ENCODE data around the gene PSMB8.

Gene PSMB8

GRCh38 chr6:32858194-32858593 is 14.3 kb upstream of the PSMB8 start:
- ChIA-PET CTCF (interaction anchor here (0.7 to 7.8 kb wide), 9 partner anchors 11 to 31 kb away, joined by 3 to 85 read pairs (median 3); partner anchors contain the start of genes PSMB8 and TAP2), POLR2A (interaction anchor here (1.2 kb wide), 1 partner anchor 20 kb away, joined by 3 read pairs; no protein-coding TSS in a partner anchor)
- H3K4me1 ChIP-seq (ENCODE audit: control extremely low read depth in 1 of 4, control insufficient read depth in 4 of 4, insufficient read depth in 4 of 4, low read length in 3 of 4): peaks cover 6 to 17% (median 13%) of the 10 kb centered on the region in 4 experiments
- no peaks in the 10 kb centered on the region for H3K9me3 ChIP-seq (ENCODE audit: control extremely low read depth in 1 of 5, control insufficient read depth in 4 of 5, insufficient read depth in 2 of 5, low read depth in 1 of 5, low read length in 4 of 5)
- no peak overlapping the region for H3K27ac ChIP-seq (ENCODE audit: insufficient read depth in 1 of 2, low read depth in 1 of 2, low read length in 2 of 2, poor library complexity in 1 of 2, severe bottlenecking in 2 of 2)
- no peaks in the 10 kb centered on the region for H3K27me3 ChIP-seq (replicated peaks in 2 of 5; ENCODE audit: control insufficient read depth in 4 of 5, insufficient read depth in 5 of 5, low read length in 4 of 5)
- H3K36me3 ChIP-seq (ENCODE audit: control insufficient read depth in 4 of 4, insufficient read depth in 4 of 4, low read length in 3 of 4): peaks cover 3 to 35% (median 15%) of the 10 kb centered on the region in 4 experiments
- no peak overlapping the region for H3K4me3 ChIP-seq (ENCODE audit: control insufficient read depth in 1 of 7, extremely low read depth in 1 of 7, insufficient read depth in 4 of 7, low read depth in 2 of 7, low read length in 6 of 7)
- 85% methylated on average over 5 of the region's 5 CpGs for WGBS (ENCODE audit: insufficient coverage)
- no peak for DNase-seq

- Histone ChIP-seq H3K9me3 (ENCODE audit: control extremely low read depth in 1 of 5, control insufficient read depth in 4 of 5, insufficient read depth in 2 of 5, low read depth in 1 of 5, low read length in 4 of 5) (no peaks in the 10 kb centered on the region), H3K4me3 (ENCODE audit: control insufficient read depth in 1 of 7, extremely low read depth in 1 of 7, insufficient read depth in 4 of 7, low read depth in 2 of 7, low read length in 6 of 7) (no peak overlapping the region), H3K27me3 (replicated peaks in 2 of 5; ENCODE audit: control insufficient read depth in 4 of 5, insufficient read depth in 5 of 5, low read length in 4 of 5) (no peaks in the 10 kb centered on the region), H3K27ac (ENCODE audit: insufficient read depth in 1 of 2, low read depth in 1 of 2, low read length in 2 of 2, poor library complexity in 1 of 2, severe bottlenecking in 2 of 2) (no peak overlapping the region), H3K4me1 (ENCODE audit: control extremely low read depth in 1 of 4, control insufficient read depth in 4 of 4, insufficient read depth in 4 of 4, low read length in 3 of 4) (peaks cover 6 to 26% (median 20%) of the 10 kb centered on the region in 4 experiments), H3K36me3 (ENCODE audit: control insufficient read depth in 4 of 4, insufficient read depth in 4 of 4, low read length in 3 of 4) (peaks cover 3 to 35% (median 15%) of the 10 kb centered on the region in 4 experiments)
- peak in 2 of 3 donors; percentile 41 to 64 for DNase-seq
- 87% methylated on average over 9 of the region's 14 CpGs for WGBS (ENCODE audit: insufficient coverage)
- ChIA-PET CTCF (interaction anchor here (0.7 to 7.8 kb wide), 8 partner anchors 12 to 204 kb away, joined by 3 to 85 read pairs (median 4); partner anchors contain the start of genes PSMB8 and TAP2), POLR2A (interaction anchor here (1.2 kb wide), 1 partner anchor 21 kb away, joined by 3 read pairs; no protein-coding TSS in a partner anchor)
These were observed 13.5 kb upstream of the PSMB8 start for GRCh38 chr6:32857156-32857891.

GRCh38 chr6:32855467-32856174 is 11.8 kb upstream of the PSMB8 start:
- Histone ChIP-seq H3K9me3 (ENCODE audit: control extremely low read depth in 1 of 5, control insufficient read depth in 4 of 5, insufficient read depth in 2 of 5, low read depth in 1 of 5, low read length in 4 of 5) (no peaks in the 10 kb centered on the region), H3K4me1 (ENCODE audit: control extremely low read depth in 1 of 4, control insufficient read depth in 4 of 4, insufficient read depth in 4 of 4, low read length in 3 of 4) (peaks cover 6 to 32% (median 28%) of the 10 kb centered on the region in 4 experiments), H3K27me3 (replicated peaks in 2 of 5; ENCODE audit: control insufficient read depth in 4 of 5, insufficient read depth in 5 of 5, low read length in 4 of 5) (no peaks in the 10 kb centered on the region), H3K36me3 (ENCODE audit: control insufficient read depth in 4 of 4, insufficient read depth in 4 of 4, low read length in 3 of 4) (peaks cover 6 to 44% (median 21%) of the 10 kb centered on the region in 4 experiments), H3K27ac (ENCODE audit: insufficient read depth in 1 of 2, low read depth in 1 of 2, low read length in 2 of 2, poor library complexity in 1 of 2, severe bottlenecking in 2 of 2) (no peak overlapping the region), H3K4me3 (ENCODE audit: control insufficient read depth in 1 of 7, extremely low read depth in 1 of 7, insufficient read depth in 4 of 7, low read depth in 2 of 7, low read length in 6 of 7) (peak overlapping the region in 3 of 7 experiments; percentile 94 to 97 (median 95))
- DNase-seq: no peak
- POLR2A ChIA-PET: no interaction called here
- 100% methylated on average over 3 of the region's 8 CpGs for WGBS (ENCODE audit: insufficient coverage)
- CTCF ChIA-PET: interaction anchor here (1.1 to 7.8 kb wide), 12 partner anchors 9 to 440 kb away, joined by 3 to 94 read pairs (median 6); partner anchors contain the start of genes PSMB8 and TAP2

GRCh38 chr6:32854376-32855178 is 10.7 kb upstream of the PSMB8 start:
- Histone ChIP-seq H3K9me3 (ENCODE audit: control extremely low read depth in 1 of 5, control insufficient read depth in 4 of 5, insufficient read depth in 2 of 5, low read depth in 1 of 5, low read length in 4 of 5) (no peaks in the 10 kb centered on the region), H3K27me3 (replicated peaks in 2 of 5; ENCODE audit: control insufficient read depth in 4 of 5, insufficient read depth in 5 of 5, low read length in 4 of 5) (no peaks in the 10 kb centered on the region), H3K27ac (ENCODE audit: insufficient read depth in 1 of 2, low read depth in 1 of 2, low read length in 2 of 2, poor library complexity in 1 of 2, severe bottlenecking in 2 of 2) (peak overlapping the region; percentile 34 to 89), H3K4me1 (ENCODE audit: control extremely low read depth in 1 of 4, control insufficient read depth in 4 of 4, insufficient read depth in 4 of 4, low read length in 3 of 4) (peaks cover 6 to 32% (median 28%) of the 10 kb centered on the region in 4 experiments), H3K4me3 (ENCODE audit: control insufficient read depth in 1 of 7, extremely low read depth in 1 of 7, insufficient read depth in 4 of 7, low read depth in 2 of 7, low read length in 6 of 7) (peak overlapping the region; percentile 88 to 97 (median 95)), H3K36me3 (ENCODE audit: control insufficient read depth in 4 of 4, insufficient read depth in 4 of 4, low read length in 3 of 4) (peaks cover 13 to 48% (median 27%) of the 10 kb centered on the region in 4 experiments)
- peak; percentile 68 to 86 (median 85) for DNase-seq
- ChIA-PET CTCF (interaction anchor here (0.6 to 7.8 kb wide), 18 partner anchors 9 to 631 kb away, joined by 3 to 94 read pairs (median 4); partner anchors contain the start of genes HLA-DMA, NOTCH4, PSMB8 and TAP2), POLR2A (interaction anchor here (0.6 to 2.3 kb wide), 5 partner anchors 10 to 117 kb away, joined by 3 to 29 read pairs (median 11); partner anchors contain the start of genes PSMB8 and TAP2)
- 15% methylated on average over 17 of the region's 24 CpGs for WGBS (ENCODE audit: insufficient coverage)

- H3K27ac ChIP-seq (ENCODE audit: insufficient read depth in 1 of 2, low read depth in 1 of 2, low read length in 2 of 2, poor library complexity in 1 of 2, severe bottlenecking in 2 of 2): peak within 1 kb of the TSS; percentile 74 to 89
- CTCF ChIA-PET: interaction anchor here (0.7 to 7.8 kb wide), 18 partner anchors 9 to 438 kb away, joined by 3 to 94 read pairs (median 4); partner anchors contain the start of genes HLA-DMA, PSMB8 and TAP2
- peaks cover 13 to 43% (median 28%) of the 10 kb centered on the region in 4 experiments for H3K36me3 ChIP-seq (ENCODE audit: control insufficient read depth in 4 of 4, insufficient read depth in 4 of 4, low read length in 3 of 4)
- peaks cover 6 to 32% (median 28%) of the 10 kb centered on the region in 4 experiments for H3K4me1 ChIP-seq (ENCODE audit: control extremely low read depth in 1 of 4, control insufficient read depth in 4 of 4, insufficient read depth in 4 of 4, low read length in 3 of 4)
- under 1% methylated on average over 60 of the region's 68 CpGs for WGBS (ENCODE audit: insufficient coverage)
- H3K27me3 ChIP-seq (replicated peaks in 2 of 5; ENCODE audit: control insufficient read depth in 4 of 5, insufficient read depth in 5 of 5, low read length in 4 of 5): no peaks in the 10 kb centered on the region
- peak within 1 kb of the TSS; percentile 88 to 97 (median 95) for H3K4me3 ChIP-seq (ENCODE audit: control insufficient read depth in 1 of 7, extremely low read depth in 1 of 7, insufficient read depth in 4 of 7, low read depth in 2 of 7, low read length in 6 of 7)
- peak; percentile 94 to 98 (median 98) for DNase-seq
- no peaks in the 10 kb centered on the region for H3K9me3 ChIP-seq (ENCODE audit: control extremely low read depth in 1 of 5, control insufficient read depth in 4 of 5, insufficient read depth in 2 of 5, low read depth in 1 of 5, low read length in 4 of 5)
- POLR2A ChIA-PET: interaction anchor here (0.6 to 2.3 kb wide), 7 partner anchors 9 to 162 kb away, joined by 3 to 29 read pairs (median 5); partner anchors contain the start of genes PSMB8 and TAP2
These were observed 9.9 kb upstream of the PSMB8 start, which contains the start of the genes PSMB9 and TAP1 for GRCh38 chr6:32853541-32854375. PSMB9 (plus strand) TSS chr6:32854192; CDS start chr6:32854230, 38 bp downstream. TAP1 (minus strand) TSS chr6:32853704; CDS start chr6:32853636, 68 bp downstream.
